EL (cell line): Measurements from ENCODE around the gene MYL3.
"Not testable (repeated sequence)": the region's sequence is repeated elsewhere in the genome, so short reads cannot be mapped to it uniquely, and the experiment has no call there.

ENCODE experiments used
- DNase-seq: peaks from one replicate; pipeline ENCODE4 v3.0.0-alpha.2; 2016

MYL3 gene

GRCh38 chr3:46821553-46821952 lies 41.7 kb downstream of the MYL3 start:
- no peak for DNase-seq

- DNase-seq, result no peak
Measured at GRCh38 chr3:46820852-46821251, 42.4 kb downstream of the MYL3 start.

- peak; percentile 75 for DNase-seq
Measured at GRCh38 chr3:46812237-46812791, 50.9 kb downstream of the MYL3 start.

GRCh38 chr3:46811615-46812236 lies 51.5 kb downstream of the MYL3 start:
- no peak for DNase-seq

GRCh38 chr3:46808766-46809165 lies 54.5 kb downstream of the MYL3 start:
- DNase-seq, result not testable (repeated sequence)
